Measurements from ENCODE around the gene EEIG2. TPM values are rescaled to one million over a fixed set of nuclear protein-coding genes. Genes with fewer than 3 reads are reported as not detected.

The EEIG2 gene
- polyA plus RNA-seq, 4 donors = 7.8 to 21.7 (median 9.6) TPM

GRCh38 chr1:108575375-108575774 is 15.5 kb downstream of the EEIG2 start:
- H3K36me3 ChIP-seq (ENCODE audit: control insufficient read depth in 3 of 3, insufficient read depth in 2 of 3, low read depth in 1 of 3, low read length in 3 of 3) = no peaks in the 10 kb centered on the region
- H3K4me3 ChIP-seq (ENCODE audit: low read depth in 1 of 3, low read length in 3 of 3) = no peak overlapping the region
- H3K9me3 ChIP-seq (ENCODE audit: control insufficient read depth in 2 of 2, insufficient read depth in 1 of 2, low read depth in 1 of 2, low read length in 1 of 2) = peaks cover 0 to 10% of the 10 kb centered on the region in 2 donors
- FAIRE-seq (no peak), DNase-seq (no peak)
- H3K4me1 ChIP-seq (ENCODE audit: control insufficient read depth in 3 of 3, insufficient read depth in 2 of 3, low read depth in 1 of 3, low read length in 2 of 3) = peaks cover 5 to 9% (median 6%) of the 10 kb centered on the region in 3 donors
- no peak overlapping the region for H3K27ac ChIP-seq (ENCODE audit: low read depth in 1 of 3, low read length in 2 of 3)
- no peaks in the 10 kb centered on the region for H3K27me3 ChIP-seq (ENCODE audit: control insufficient read depth in 3 of 3, insufficient read depth in 3 of 3, low read length in 3 of 3)

DNA sequence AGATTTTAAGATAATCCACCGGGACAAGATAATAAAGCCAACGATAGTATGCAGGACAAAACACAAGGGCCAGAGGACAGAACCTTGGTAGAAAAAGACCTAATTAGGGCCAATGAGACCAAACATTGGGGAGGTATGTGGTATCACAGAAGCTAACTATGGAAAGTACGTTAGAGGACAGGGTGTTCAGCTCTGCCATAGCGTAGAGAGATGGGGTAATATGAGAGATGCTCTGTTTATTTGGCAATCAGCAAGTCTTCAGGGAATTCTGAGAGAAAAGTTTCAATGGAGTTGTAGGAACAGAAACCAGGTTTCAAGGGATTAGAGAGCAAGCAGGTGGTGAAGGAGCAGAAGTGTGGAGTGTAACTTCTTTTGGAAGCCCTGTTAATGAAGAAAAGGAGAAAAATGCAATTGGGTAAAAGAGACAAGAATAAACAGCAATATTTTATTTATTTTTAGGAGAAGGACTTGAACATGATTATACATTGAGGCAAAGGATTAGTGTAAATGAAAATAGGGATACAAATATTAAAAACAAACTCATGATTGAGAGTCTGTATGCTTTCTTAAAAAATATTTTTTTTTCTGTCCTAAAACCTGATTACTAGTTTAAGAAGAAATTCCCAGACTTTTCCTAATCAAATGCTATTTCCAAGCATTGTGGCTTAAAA is 24.0 kb downstream of the EEIG2 start:
- DNase-seq (peak in 1 of 2 donors; percentile 23), FAIRE-seq (no peak)
- peaks cover 0 to 18% of the 10 kb centered on the region in 2 donors for H3K9me3 ChIP-seq (ENCODE audit: control insufficient read depth in 2 of 2, insufficient read depth in 1 of 2, low read depth in 1 of 2, low read length in 1 of 2)
- no peaks in the 10 kb centered on the region for H3K36me3 ChIP-seq (ENCODE audit: control insufficient read depth in 3 of 3, insufficient read depth in 2 of 3, low read depth in 1 of 3, low read length in 3 of 3)
- 22 to 53% (median 37%) methylated on average over 4 of the region's 4 CpGs for whole genome bisulfite sequencing, 3 donors
- H3K4me1 ChIP-seq (ENCODE audit: control insufficient read depth in 3 of 3, insufficient read depth in 2 of 3, low read depth in 1 of 3, low read length in 2 of 3) = peaks cover 3 to 14% (median 3%) of the 10 kb centered on the region in 3 donors
- H3K27me3 ChIP-seq (ENCODE audit: control insufficient read depth in 3 of 3, insufficient read depth in 3 of 3, low read length in 3 of 3) = no peaks in the 10 kb centered on the region
- no peak overlapping the region for H3K4me3 ChIP-seq (ENCODE audit: low read depth in 1 of 3, low read length in 3 of 3)
- peak overlapping the region; percentile 48 to 77 (median 55) for H3K27ac ChIP-seq (ENCODE audit: low read depth in 1 of 3, low read length in 2 of 3)

DNA sequence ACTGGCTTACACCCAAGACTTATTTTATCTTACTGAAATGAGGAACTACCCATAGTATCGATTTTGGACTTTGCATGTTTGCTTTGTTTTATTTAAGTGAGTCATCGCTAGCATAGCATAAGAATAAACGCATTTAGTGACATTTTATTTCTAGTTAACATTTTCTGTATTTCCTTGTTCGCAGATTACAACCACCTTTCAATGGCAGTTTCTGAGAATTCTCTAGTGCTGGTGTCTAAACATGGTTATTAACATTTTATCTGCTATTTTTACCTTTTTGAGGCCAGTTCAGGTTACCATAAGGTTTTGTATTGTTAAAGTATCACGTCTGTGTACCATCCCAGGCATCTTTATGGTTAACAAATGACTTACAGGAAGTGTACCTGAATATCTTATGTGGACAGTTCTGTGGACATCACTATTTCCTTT is 24.5 kb downstream of the EEIG2 start:
- Histone ChIP-seq H3K4me1 (ENCODE audit: control insufficient read depth in 3 of 3, insufficient read depth in 2 of 3, low read depth in 1 of 3, low read length in 2 of 3) (peaks cover 3 to 17% (median 3%) of the 10 kb centered on the region in 3 donors), H3K27me3 (ENCODE audit: control insufficient read depth in 3 of 3, insufficient read depth in 3 of 3, low read length in 3 of 3) (no peaks in the 10 kb centered on the region), H3K4me3 (ENCODE audit: low read depth in 1 of 3, low read length in 3 of 3) (no peak overlapping the region), H3K27ac (ENCODE audit: low read depth in 1 of 3, low read length in 2 of 3) (peak overlapping the region; percentile 50 to 81 (median 77)), H3K9me3 (ENCODE audit: control insufficient read depth in 2 of 2, insufficient read depth in 1 of 2, low read depth in 1 of 2, low read length in 1 of 2) (peaks cover 0 to 17% of the 10 kb centered on the region in 2 donors), H3K36me3 (ENCODE audit: control insufficient read depth in 3 of 3, insufficient read depth in 2 of 3, low read depth in 1 of 3, low read length in 3 of 3) (no peaks in the 10 kb centered on the region)
- no peak for FAIRE-seq
- 2 to 41% (median 16%) methylated on average over 5 of the region's 5 CpGs for WGBS, 3 donors
- DNase-seq = peak; percentile 68 to 84

DNA sequence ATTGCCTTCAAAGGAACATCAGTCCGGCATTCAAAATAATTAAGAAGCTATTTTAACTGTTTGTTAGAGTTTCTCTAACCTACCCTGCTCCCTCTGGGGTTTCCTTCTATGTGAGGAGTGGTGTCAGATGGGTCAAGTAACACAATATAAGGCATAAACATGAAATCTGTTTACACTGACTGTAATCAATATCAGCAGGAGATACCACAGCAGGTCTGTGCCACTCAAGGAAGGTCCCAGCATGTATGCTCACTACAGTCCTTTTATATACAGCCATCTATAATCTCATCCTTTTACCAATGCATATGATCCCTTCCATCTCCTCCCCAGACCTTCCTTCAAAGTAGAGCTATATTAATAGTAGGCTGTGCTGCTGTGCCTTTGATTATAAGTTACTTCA is 25.4 kb downstream of the EEIG2 start:
- no peak for DNase-seq
- peaks cover 0 to 9% of the 10 kb centered on the region in 2 donors for H3K9me3 ChIP-seq (ENCODE audit: control insufficient read depth in 2 of 2, insufficient read depth in 1 of 2, low read depth in 1 of 2, low read length in 1 of 2)
- H3K4me1 ChIP-seq (ENCODE audit: control insufficient read depth in 3 of 3, insufficient read depth in 2 of 3, low read depth in 1 of 3, low read length in 2 of 3) = peaks cover 3 to 17% (median 3%) of the 10 kb centered on the region in 3 donors
- no peaks in the 10 kb centered on the region for H3K36me3 ChIP-seq (ENCODE audit: control insufficient read depth in 3 of 3, insufficient read depth in 2 of 3, low read depth in 1 of 3, low read length in 3 of 3)
- no peak overlapping the region for H3K4me3 ChIP-seq (ENCODE audit: low read depth in 1 of 3, low read length in 3 of 3)
- peak overlapping the region; percentile 36 to 74 (median 48) for H3K27ac ChIP-seq (ENCODE audit: low read depth in 1 of 3, low read length in 2 of 3)
- H3K27me3 ChIP-seq (ENCODE audit: control insufficient read depth in 3 of 3, insufficient read depth in 3 of 3, low read length in 3 of 3) = no peaks in the 10 kb centered on the region
- no peak for FAIRE-seq
- 57 to 69% (median 68%) methylated on average over 1 of the region's 1 CpG for WGBS, 3 donors

DNA sequence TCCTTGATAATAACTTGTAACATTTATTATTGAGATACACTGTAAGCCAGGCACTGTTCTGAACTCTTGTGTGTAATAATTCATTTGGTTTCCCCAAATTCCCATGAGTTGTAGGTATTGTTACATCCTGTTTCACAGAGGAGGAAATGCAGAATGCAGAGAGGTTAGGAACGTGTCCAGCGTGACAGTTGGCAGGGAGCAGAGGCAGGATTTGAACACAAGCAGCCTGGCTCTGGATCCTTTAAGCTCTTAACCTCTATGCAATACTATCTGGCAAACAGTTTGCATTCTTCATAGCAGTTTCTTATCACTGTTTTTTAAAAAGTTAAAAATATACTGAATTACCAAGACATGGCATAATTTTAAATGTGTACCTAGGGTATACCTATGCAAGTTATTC is 30.5 kb downstream of the EEIG2 start:
- H3K4me3 ChIP-seq (ENCODE audit: low read depth in 1 of 3, low read length in 3 of 3) = no peak overlapping the region
- WGBS, 3 donors = 38 to 80% (median 60%) methylated on average over 2 of the region's 2 CpGs
- H3K4me1 ChIP-seq (ENCODE audit: control insufficient read depth in 3 of 3, insufficient read depth in 2 of 3, low read depth in 1 of 3, low read length in 2 of 3) = peaks cover 0 to 14% (median 11%) of the 10 kb centered on the region in 3 donors
- DNase-seq (no peak), FAIRE-seq (no peak)
- H3K36me3 ChIP-seq (ENCODE audit: control insufficient read depth in 3 of 3, insufficient read depth in 2 of 3, low read depth in 1 of 3, low read length in 3 of 3) = peaks cover 0 to 2% (median 0%) of the 10 kb centered on the region in 3 donors
- H3K27ac ChIP-seq (ENCODE audit: low read depth in 1 of 3, low read length in 2 of 3) = peak overlapping the region in 2 of 3 donors; percentile 2 to 65
- no peaks in the 10 kb centered on the region for H3K27me3 ChIP-seq (ENCODE audit: control insufficient read depth in 3 of 3, insufficient read depth in 3 of 3, low read length in 3 of 3)
- no peaks in the 10 kb centered on the region for H3K9me3 ChIP-seq (ENCODE audit: control insufficient read depth in 2 of 2, insufficient read depth in 1 of 2, low read depth in 1 of 2, low read length in 1 of 2)

DNA sequence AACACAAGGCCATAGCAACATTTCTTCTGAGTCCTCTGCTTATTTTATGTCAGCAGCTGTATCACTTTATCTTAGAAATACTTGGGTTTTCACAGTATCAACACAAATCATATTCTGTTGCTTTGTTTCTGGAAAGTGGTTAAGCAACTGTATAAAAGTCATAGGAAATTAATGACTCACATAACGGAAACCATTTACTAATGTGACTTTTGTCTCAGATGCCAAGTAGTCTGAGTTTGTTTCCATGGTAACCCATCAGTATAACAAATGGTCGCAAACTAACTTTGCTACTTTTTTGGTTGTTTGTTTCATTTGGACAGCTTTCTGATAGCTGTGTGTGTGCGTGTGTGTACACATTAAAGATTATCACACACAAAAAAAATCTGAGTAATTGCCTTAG is 31.1 kb downstream of the EEIG2 start:
- FAIRE-seq (peak; percentile 82), DNase-seq (peak; percentile 36)
- H3K4me1 ChIP-seq (ENCODE audit: control insufficient read depth in 3 of 3, insufficient read depth in 2 of 3, low read depth in 1 of 3, low read length in 2 of 3) = peaks cover 0 to 15% (median 13%) of the 10 kb centered on the region in 3 donors
- H3K27ac ChIP-seq (ENCODE audit: low read depth in 1 of 3, low read length in 2 of 3) = peak overlapping the region in 1 of 3 donors; percentile 29
- no peaks in the 10 kb centered on the region for H3K9me3 ChIP-seq (ENCODE audit: control insufficient read depth in 2 of 2, insufficient read depth in 1 of 2, low read depth in 1 of 2, low read length in 1 of 2)
- 31 to 51% (median 33%) methylated on average over 3 of the region's 3 CpGs for WGBS, 3 donors
- no peak overlapping the region for H3K4me3 ChIP-seq (ENCODE audit: low read depth in 1 of 3, low read length in 3 of 3)
- no peaks in the 10 kb centered on the region for H3K27me3 ChIP-seq (ENCODE audit: control insufficient read depth in 3 of 3, insufficient read depth in 3 of 3, low read length in 3 of 3)
- peaks cover 0 to 2% (median 0%) of the 10 kb centered on the region in 3 donors for H3K36me3 ChIP-seq (ENCODE audit: control insufficient read depth in 3 of 3, insufficient read depth in 2 of 3, low read depth in 1 of 3, low read length in 3 of 3)

DNA sequence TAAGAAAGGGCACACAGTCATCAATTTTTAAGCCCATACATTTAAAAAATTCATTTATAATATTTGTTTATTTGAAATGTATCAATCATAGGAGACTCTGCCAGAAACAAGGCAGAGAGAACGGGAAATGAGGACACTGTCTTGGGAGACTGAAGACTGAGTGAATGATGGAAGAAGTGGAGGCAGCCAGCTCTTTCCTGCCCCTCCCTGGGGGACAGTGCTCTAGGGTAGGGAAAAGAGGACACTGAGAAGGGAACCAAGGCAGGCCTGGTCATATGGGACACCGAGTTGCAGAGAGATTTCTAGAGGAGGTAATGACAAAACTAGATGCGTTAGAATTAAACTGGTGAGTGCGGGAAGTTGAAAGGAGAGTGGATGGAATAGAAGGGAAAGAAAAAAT is 31.6 kb downstream of the EEIG2 start:
- no peaks in the 10 kb centered on the region for H3K27me3 ChIP-seq (ENCODE audit: control insufficient read depth in 3 of 3, insufficient read depth in 3 of 3, low read length in 3 of 3)
- no peaks in the 10 kb centered on the region for H3K9me3 ChIP-seq (ENCODE audit: control insufficient read depth in 2 of 2, insufficient read depth in 1 of 2, low read depth in 1 of 2, low read length in 1 of 2)
- no peak overlapping the region for H3K4me3 ChIP-seq (ENCODE audit: low read depth in 1 of 3, low read length in 3 of 3)
- DNase-seq (no peak), FAIRE-seq (no peak)
- peaks cover 2 to 17% (median 17%) of the 10 kb centered on the region in 3 donors for H3K4me1 ChIP-seq (ENCODE audit: control insufficient read depth in 3 of 3, insufficient read depth in 2 of 3, low read depth in 1 of 3, low read length in 2 of 3)
- 66 to 90% (median 83%) methylated on average over 4 of the region's 4 CpGs for WGBS, 3 donors
- peak overlapping the region in 2 of 3 donors; percentile 29 to 74 for H3K27ac ChIP-seq (ENCODE audit: low read depth in 1 of 3, low read length in 2 of 3)
- H3K36me3 ChIP-seq (ENCODE audit: control insufficient read depth in 3 of 3, insufficient read depth in 2 of 3, low read depth in 1 of 3, low read length in 3 of 3) = peaks cover 0 to 2% (median 0%) of the 10 kb centered on the region in 3 donors

DNA sequence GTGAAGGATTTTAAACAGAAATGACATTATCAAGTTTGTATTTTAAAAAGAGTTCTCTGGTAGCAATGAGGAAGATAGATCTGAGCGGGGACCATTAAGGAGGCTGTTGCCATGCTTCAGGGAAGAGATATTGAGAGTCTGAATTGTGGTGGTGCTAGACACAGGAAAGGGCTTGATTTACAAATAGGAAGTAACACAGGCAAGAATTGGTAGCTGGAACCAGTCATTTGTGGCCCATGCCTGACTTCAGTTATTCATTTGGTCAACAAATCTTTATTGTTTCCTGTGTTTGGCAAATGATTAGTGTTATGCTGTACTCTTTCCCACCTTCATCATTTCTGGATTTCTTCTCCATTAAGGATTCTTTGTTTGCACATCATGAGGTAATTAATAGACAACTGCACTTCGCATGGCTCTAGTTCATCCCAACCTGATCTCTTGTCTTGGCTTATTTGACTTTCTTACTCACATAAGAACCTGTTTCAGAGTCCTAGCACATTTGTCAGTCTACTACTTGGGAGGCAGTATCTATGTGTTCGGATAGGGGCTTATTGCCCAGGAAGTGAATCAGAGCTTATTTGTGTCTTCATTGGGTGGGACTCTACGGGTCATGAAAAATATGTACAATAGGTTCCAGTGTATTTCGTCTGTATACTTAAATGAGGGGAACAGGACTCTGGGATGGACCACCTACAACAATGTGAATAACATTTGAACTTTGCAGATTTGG is 32.3 kb downstream of the EEIG2 start:
- Histone ChIP-seq H3K9me3 (ENCODE audit: control insufficient read depth in 2 of 2, insufficient read depth in 1 of 2, low read depth in 1 of 2, low read length in 1 of 2) (no peaks in the 10 kb centered on the region), H3K27me3 (ENCODE audit: control insufficient read depth in 3 of 3, insufficient read depth in 3 of 3, low read length in 3 of 3) (no peaks in the 10 kb centered on the region), H3K27ac (ENCODE audit: low read depth in 1 of 3, low read length in 2 of 3) (peak overlapping the region in 1 of 3 donors; percentile 50), H3K4me3 (ENCODE audit: low read depth in 1 of 3, low read length in 3 of 3) (no peak overlapping the region), H3K36me3 (ENCODE audit: control insufficient read depth in 3 of 3, insufficient read depth in 2 of 3, low read depth in 1 of 3, low read length in 3 of 3) (peaks cover 0 to 2% (median 0%) of the 10 kb centered on the region in 3 donors), H3K4me1 (ENCODE audit: control insufficient read depth in 3 of 3, insufficient read depth in 2 of 3, low read depth in 1 of 3, low read length in 2 of 3) (peaks cover 6 to 25% (median 16%) of the 10 kb centered on the region in 3 donors)
- 82 to 93% (median 91%) methylated on average over 5 of the region's 5 CpGs for WGBS, 3 donors
- no peak for FAIRE-seq
- DNase-seq = no peak
